CD8-positive, alpha-beta memory T cell (primary cell): ENCODE data around the gene CTTNBP2. TPM values are rescaled to one million over a fixed set of nuclear protein-coding genes. Genes with fewer than 3 reads are reported as not detected.

Source experiments
- CTCF ChIA-PET: fragments of 350-600 bp; sonication (Branson Sonifier 250); formaldehyde crosslinking; loops from one replicate; lab custom pipeline; 2021; ENCODE audit warnings: antibody characterized with exemption; lab: Charles Lee
- POLR2A ChIA-PET: fragments of 350-600 bp; sonication (Branson Sonifier 250); formaldehyde crosslinking; loops from one replicate; lab custom pipeline; 2021; ENCODE audit warnings: antibody characterized with exemption; lab: Charles Lee
- DNase-seq, 5 donors: peaks; one replicate each; pipeline versions ENCODE4 v3.0.0 to v3.0.0-alpha.2; 2020 to 2022; ENCODE audit warnings: mixed read lengths in 1 of 5
- H3K27ac ChIP-seq: one replicate; pipeline ENCODE4 v1.7.0; 2013; ENCODE audit warnings: low read depth, mild to moderate bottlenecking, low read length, moderate library complexity
- H3K27me3 ChIP-seq: 2 replicates; pipeline ENCODE4 v1.7.0; 2013; ENCODE audit warnings: low read length, mild to moderate bottlenecking; ENCODE audit not compliant: insufficient read depth, poor library complexity, severe bottlenecking
- H3K36me3 ChIP-seq: 2 replicates; pipeline ENCODE4 v1.7.0; 2013; ENCODE audit warnings: mild to moderate bottlenecking, low read length, moderate library complexity; ENCODE audit not compliant: insufficient read depth
- H3K4me1 ChIP-seq: 2 replicates; pipeline ENCODE4 v1.7.0; 2013; ENCODE audit warnings: mild to moderate bottlenecking, low read length, moderate library complexity; ENCODE audit not compliant: insufficient read depth
- H3K4me3 ChIP-seq: 2 replicates; pipeline ENCODE4 v1.7.0; 2013; ENCODE audit warnings: mild to moderate bottlenecking, low read length
- H3K9me3 ChIP-seq: 2 replicates; pipeline ENCODE4 v1.7.0; 2013; ENCODE audit warnings: mild to moderate bottlenecking, low read length
- H3K27ac Mint-ChIP-seq, 8 donors: one replicate each; pipeline ENCODE4 v1.8.0; 2020 to 2021; ENCODE audit warnings: mixed read lengths in 8 of 8, mild to moderate bottlenecking in 6 of 8, inconsistent platforms in 3 of 8, moderate library complexity in 3 of 8
- H3K27me3 Mint-ChIP-seq, 2 donors: one replicate each; pipeline ENCODE4 v1.8.0; 2020 to 2021; ENCODE audit warnings: mixed read lengths in 2 of 2, mild to moderate bottlenecking in 1 of 2, moderate library complexity in 1 of 2
- H3K36me3 Mint-ChIP-seq, 3 donors: one replicate each; pipeline ENCODE4 v1.8.0; 2020 to 2021; ENCODE audit warnings: mixed read lengths in 3 of 3, inconsistent platforms in 1 of 3, mild to moderate bottlenecking in 1 of 3
- H3K4me1 Mint-ChIP-seq, 3 donors: one replicate each; pipeline ENCODE4 v1.8.0; 2020 to 2021; ENCODE audit warnings: mixed read lengths in 3 of 3, inconsistent platforms in 1 of 3, mild to moderate bottlenecking in 1 of 3
- H3K4me3 Mint-ChIP-seq, 7 donors: one replicate each; pipeline ENCODE4 v1.8.0; 2020 to 2021; ENCODE audit warnings: mixed read lengths in 7 of 7, mild to moderate bottlenecking in 6 of 7, moderate library complexity in 4 of 7, inconsistent platforms in 2 of 7
- H3K9me3 Mint-ChIP-seq, 5 donors: one replicate each; pipeline ENCODE4 v1.8.0; 2020 to 2022; ENCODE audit warnings: mixed read lengths in 5 of 5, mild to moderate bottlenecking in 3 of 5, moderate library complexity in 2 of 5, inconsistent platforms in 1 of 5
- polyA plus RNA-seq: library from polyadenylated mRNA; unstranded; fragments of 300-500 nt; fragmentation: Illumina TruSeq; gene quantifications from one replicate; pipeline ENCODE4 v1.2.3, GENCODE V29; 2021
- total RNA-seq, 2 experiments: library from RNA; stranded (reverse); gene quantifications; one replicate each; pipeline ENCODE4 v1.2.3, GENCODE V29; 2021

Gene CTTNBP2
- total and polyA plus RNA-seq, 3 experiments from 2014 or later: not detected

DNA sequence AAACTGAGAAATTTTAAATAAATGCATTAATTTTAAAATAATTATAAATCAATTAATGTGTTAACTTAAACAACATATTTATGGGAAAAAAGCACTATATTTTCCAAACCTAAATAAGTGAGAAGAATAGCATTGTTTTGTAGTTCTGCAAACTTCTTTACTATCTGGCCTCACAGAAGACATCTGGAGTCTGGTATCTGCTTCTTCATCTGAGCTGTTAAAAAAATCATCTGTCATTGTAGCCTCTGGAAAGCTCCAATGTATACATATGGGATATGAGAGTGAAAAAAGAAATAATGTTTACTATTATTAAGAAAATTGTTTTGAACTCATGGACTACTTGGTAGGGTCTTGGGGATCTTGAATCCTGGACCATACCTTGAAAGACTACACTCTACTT is 32.2 kb downstream of the CTTNBP2 start:
- H3K9me3 ChIP-seq: no peaks in the 10 kb centered on the region
- no peaks in the 10 kb centered on the region for H3K36me3 ChIP-seq
- Mint-ChIP-seq H3K4me3 (no peak overlapping the region), H3K36me3 (no peaks in the 10 kb centered on the region), H3K27me3 (no peaks in the 10 kb centered on the region), H3K9me3 (peaks cover 0 to 10% (median 2%) of the 10 kb centered on the region in 5 donors), H3K27ac (no peak overlapping the region), H3K4me1 (no peaks in the 10 kb centered on the region)
- no peak overlapping the region for H3K4me3 ChIP-seq
- no peak overlapping the region for H3K27ac ChIP-seq
- ChIA-PET CTCF (no interaction called here), POLR2A (no interaction called here)
- no peaks in the 10 kb centered on the region for H3K4me1 ChIP-seq
- no peak for DNase-seq
- H3K27me3 ChIP-seq: no peaks in the 10 kb centered on the region

DNA sequence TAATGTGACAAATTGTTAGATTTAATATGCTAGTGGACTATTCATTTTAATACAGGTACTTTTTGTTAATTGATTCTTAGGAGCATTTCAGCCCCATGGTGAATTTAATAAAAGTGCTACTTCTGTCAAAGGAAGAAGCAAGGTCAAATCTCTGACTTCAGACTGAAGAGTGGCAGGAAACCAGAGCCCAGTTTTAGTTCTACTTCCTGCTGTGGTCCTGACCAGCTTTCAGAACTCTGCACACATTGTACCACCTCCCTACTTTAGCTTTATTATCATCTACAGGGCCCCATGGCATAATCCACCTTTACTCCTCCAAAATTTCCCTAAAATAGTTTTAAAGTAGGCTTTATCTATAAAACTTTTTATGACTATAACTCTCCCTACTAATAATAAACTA is 33.7 kb downstream of the CTTNBP2 start:
- ChIA-PET CTCF (no interaction called here), POLR2A (no interaction called here)
- no peak for DNase-seq
- Histone ChIP-seq H3K27me3 (no peaks in the 10 kb centered on the region), H3K27ac (no peak overlapping the region), H3K9me3 (no peaks in the 10 kb centered on the region), H3K4me3 (no peak overlapping the region), H3K4me1 (no peaks in the 10 kb centered on the region), H3K36me3 (no peaks in the 10 kb centered on the region)
- no peak overlapping the region for H3K27ac Mint-ChIP-seq
- no peak overlapping the region for H3K4me3 Mint-ChIP-seq
- peaks cover 0 to 9% (median 4%) of the 10 kb centered on the region in 5 donors for H3K9me3 Mint-ChIP-seq
- no peaks in the 10 kb centered on the region for H3K36me3 Mint-ChIP-seq
- H3K4me1 Mint-ChIP-seq: no peaks in the 10 kb centered on the region
- H3K27me3 Mint-ChIP-seq: no peaks in the 10 kb centered on the region

DNA sequence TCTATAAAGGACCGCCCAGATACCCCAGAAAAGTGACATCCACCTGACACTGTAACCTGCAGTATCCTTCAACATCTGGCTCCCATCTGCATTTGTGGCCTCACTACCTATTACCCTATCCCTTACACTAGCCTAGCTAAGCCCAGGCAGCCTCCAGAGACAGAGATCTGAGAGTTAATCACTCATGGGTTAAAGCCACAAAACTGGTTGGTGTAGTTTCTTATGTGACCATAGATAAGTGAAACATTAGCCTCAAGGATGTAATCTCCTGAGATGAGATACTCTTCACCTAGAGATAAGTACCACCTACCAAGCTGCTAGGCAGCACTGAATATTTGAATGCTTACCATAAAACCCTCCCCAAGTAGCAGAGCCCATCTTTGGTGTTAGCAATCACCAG is 35.4 kb downstream of the CTTNBP2 start:
- H3K27me3 ChIP-seq: no peaks in the 10 kb centered on the region
- Mint-ChIP-seq H3K27ac (no peak overlapping the region), H3K27me3 (no peaks in the 10 kb centered on the region), H3K9me3 (peaks cover 2 to 7% (median 4%) of the 10 kb centered on the region in 5 donors), H3K4me3 (no peak overlapping the region), H3K36me3 (no peaks in the 10 kb centered on the region), H3K4me1 (no peaks in the 10 kb centered on the region)
- H3K4me1 ChIP-seq: no peaks in the 10 kb centered on the region
- H3K27ac ChIP-seq: no peak overlapping the region
- CTCF ChIA-PET: no interaction called here
- no peaks in the 10 kb centered on the region for H3K9me3 ChIP-seq
- no peaks in the 10 kb centered on the region for H3K36me3 ChIP-seq
- DNase-seq: no peak
- H3K4me3 ChIP-seq: no peak overlapping the region
- POLR2A ChIA-PET: no interaction called here

DNA sequence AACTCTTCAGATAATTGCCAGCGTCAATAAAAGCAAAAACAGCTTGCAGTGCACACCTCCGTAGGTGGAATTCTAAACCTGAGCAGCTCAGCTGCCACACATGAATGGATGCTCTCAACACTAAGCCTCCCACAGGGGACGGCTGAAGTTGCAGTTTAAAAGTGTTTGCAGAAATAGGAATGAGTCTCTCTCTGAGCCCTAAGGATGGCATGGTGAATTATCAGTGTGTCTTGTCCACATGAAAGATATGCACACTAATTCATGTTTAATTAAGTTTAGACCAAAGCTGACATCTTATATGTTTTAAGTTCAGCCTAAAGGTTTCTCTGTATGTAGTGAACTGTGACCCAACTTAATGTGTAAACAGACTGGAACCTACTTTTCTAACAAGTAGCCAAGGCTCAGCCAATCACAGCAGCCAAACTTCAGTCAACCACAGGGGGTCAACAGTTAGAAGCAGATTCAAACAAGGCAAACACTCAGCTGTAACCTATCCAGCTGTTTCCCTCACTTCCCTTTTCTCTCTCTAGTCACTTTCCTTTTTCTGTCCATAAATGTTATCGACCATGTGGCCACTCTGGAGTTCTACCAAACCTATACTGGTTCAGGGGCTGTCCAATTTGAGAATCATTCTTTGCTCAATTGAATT is 38.1 kb downstream of the CTTNBP2 start:
- Mint-ChIP-seq H3K9me3 (peaks cover 0 to 5% (median 2%) of the 10 kb centered on the region in 5 donors), H3K27ac (no peak overlapping the region), H3K36me3 (no peaks in the 10 kb centered on the region), H3K27me3 (no peaks in the 10 kb centered on the region), H3K4me1 (no peaks in the 10 kb centered on the region), H3K4me3 (no peak overlapping the region)
- H3K27ac ChIP-seq: no peak overlapping the region
- H3K9me3 ChIP-seq: no peaks in the 10 kb centered on the region
- ChIA-PET CTCF (no interaction called here), POLR2A (no interaction called here)
- no peak overlapping the region for H3K4me3 ChIP-seq
- no peak for DNase-seq
- no peaks in the 10 kb centered on the region for H3K36me3 ChIP-seq
- no peaks in the 10 kb centered on the region for H3K27me3 ChIP-seq
- H3K4me1 ChIP-seq: no peaks in the 10 kb centered on the region

DNA sequence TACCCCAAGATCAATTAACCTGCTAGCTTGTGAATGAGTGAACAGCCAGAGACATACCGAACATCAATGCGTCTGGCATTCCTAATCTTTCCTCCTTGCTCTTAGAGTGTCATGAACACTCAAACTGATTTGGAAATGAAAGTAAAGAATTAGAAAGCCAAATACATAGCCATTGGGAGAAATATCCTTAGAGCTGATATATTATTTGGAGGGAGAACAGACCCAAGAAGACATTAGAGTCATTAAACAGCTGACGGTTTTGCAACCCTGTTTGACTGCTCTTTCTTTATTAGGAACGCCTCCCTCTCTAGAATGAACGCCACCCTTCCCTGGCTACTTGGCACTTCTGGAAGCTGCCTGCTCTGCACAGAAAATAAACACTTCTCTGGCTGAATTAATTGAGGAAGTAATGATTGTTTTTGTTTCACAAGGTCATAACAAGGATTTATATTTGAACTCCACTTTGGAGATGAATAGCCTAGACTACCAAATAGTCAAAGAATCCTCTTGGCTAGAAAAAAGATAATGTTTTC is 42.8 kb downstream of the CTTNBP2 start:
- Mint-ChIP-seq H3K36me3 (no peaks in the 10 kb centered on the region), H3K27me3 (no peaks in the 10 kb centered on the region), H3K9me3 (peaks cover 0 to 5% (median 2%) of the 10 kb centered on the region in 5 donors), H3K4me3 (no peak overlapping the region), H3K27ac (no peak overlapping the region), H3K4me1 (no peaks in the 10 kb centered on the region)
- CTCF ChIA-PET: no interaction called here
- POLR2A ChIA-PET: no interaction called here
- Histone ChIP-seq H3K27me3 (no peaks in the 10 kb centered on the region), H3K4me1 (no peaks in the 10 kb centered on the region), H3K9me3 (no peaks in the 10 kb centered on the region), H3K36me3 (no peaks in the 10 kb centered on the region), H3K27ac (no peak overlapping the region), H3K4me3 (no peak overlapping the region)
- DNase-seq: no peak

DNA sequence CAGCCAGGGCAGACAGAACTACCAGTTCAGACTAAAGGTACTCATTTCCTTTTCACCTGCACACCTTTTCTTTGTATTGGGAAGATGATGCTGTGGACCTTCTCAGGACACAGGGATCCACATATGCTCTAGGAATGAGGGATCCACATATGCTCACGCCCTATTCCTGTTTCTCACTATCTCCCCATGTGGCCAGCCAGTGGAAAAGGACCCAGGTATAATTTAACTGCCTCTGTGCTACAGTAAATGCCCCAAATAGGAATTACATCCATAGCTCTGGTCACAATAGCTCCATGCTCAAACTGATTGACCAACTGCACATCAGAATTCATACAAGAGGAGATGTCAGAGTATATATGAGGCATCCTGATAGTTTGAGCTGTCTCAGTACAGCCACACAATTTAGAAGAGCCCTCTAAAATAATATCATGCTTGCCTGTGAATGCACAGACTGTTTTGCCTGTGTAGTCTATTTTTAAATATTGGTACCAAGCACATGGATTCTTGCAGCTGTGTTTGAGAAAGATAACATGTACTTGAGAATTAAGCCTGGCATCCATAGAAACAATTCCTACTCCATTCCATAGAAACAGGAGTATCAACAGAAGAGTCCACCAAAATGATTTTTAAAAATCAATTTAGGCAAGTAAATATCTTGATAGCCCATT is 43.7 kb downstream of the CTTNBP2 start:
- no peak overlapping the region for H3K4me3 Mint-ChIP-seq
- H3K27ac Mint-ChIP-seq: no peak overlapping the region
- H3K4me1 Mint-ChIP-seq: no peaks in the 10 kb centered on the region
- H3K4me1 ChIP-seq: no peaks in the 10 kb centered on the region
- H3K9me3 Mint-ChIP-seq: peaks cover 0 to 5% (median 0%) of the 10 kb centered on the region in 5 donors
- H3K9me3 ChIP-seq: no peaks in the 10 kb centered on the region
- H3K36me3 ChIP-seq: no peaks in the 10 kb centered on the region
- ChIA-PET POLR2A (no interaction called here), CTCF (no interaction called here)
- no peaks in the 10 kb centered on the region for H3K36me3 Mint-ChIP-seq
- no peak overlapping the region for H3K4me3 ChIP-seq
- H3K27ac ChIP-seq: no peak overlapping the region
- H3K27me3 Mint-ChIP-seq: no peaks in the 10 kb centered on the region
- no peak for DNase-seq
- no peaks in the 10 kb centered on the region for H3K27me3 ChIP-seq

DNA sequence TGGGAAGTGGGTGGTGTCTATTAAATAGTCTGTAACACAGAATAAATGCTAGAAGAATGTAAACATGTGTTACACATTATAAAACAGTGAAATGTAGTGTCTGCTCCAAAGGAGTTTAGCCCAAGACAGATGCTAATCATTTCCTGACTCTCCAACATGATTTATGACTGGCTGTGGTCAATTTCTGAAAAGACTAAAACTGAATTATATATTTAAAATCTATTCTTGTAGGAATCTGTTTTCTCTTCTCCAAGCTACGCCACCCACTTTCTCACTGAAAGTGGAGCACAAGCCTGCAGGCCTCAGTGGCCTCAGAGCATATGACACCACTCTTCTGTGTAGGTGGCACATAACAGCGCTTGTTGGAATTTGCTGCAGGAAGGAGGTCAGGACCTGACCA is 44.4 kb downstream of the CTTNBP2 start:
- no peaks in the 10 kb centered on the region for H3K4me1 ChIP-seq
- CTCF ChIA-PET: no interaction called here
- no peaks in the 10 kb centered on the region for H3K27me3 Mint-ChIP-seq

DNA sequence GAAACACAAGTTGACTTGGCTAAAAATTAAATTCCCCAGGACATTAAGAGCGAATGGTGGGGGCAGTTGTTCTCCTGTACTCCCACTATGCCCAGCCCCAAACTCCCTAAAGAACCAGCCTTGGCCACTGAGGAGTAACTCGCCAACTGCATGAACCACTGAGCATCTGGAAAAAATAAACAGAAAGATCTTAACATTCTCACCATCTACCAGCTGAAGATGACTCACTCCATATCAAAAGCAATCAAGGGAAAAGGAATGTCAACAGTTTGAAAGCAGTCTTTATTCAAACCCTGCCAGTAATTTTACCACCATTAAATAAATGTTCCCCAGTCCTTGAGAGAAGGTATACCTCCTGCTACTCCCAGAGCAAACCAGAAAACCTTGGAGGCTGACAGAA is 45.4 kb downstream of the CTTNBP2 start:
- ChIA-PET POLR2A (no interaction called here), CTCF (no interaction called here)
- Histone ChIP-seq H3K27ac (no peak overlapping the region), H3K9me3 (no peaks in the 10 kb centered on the region), H3K4me3 (no peak overlapping the region), H3K27me3 (no peaks in the 10 kb centered on the region), H3K4me1 (no peaks in the 10 kb centered on the region), H3K36me3 (no peaks in the 10 kb centered on the region)
- H3K27me3 Mint-ChIP-seq: no peaks in the 10 kb centered on the region
- DNase-seq: no peak
- no peaks in the 10 kb centered on the region for H3K9me3 Mint-ChIP-seq
- no peaks in the 10 kb centered on the region for H3K4me1 Mint-ChIP-seq
- H3K4me3 Mint-ChIP-seq: no peak overlapping the region
- no peaks in the 10 kb centered on the region for H3K36me3 Mint-ChIP-seq
- no peak overlapping the region for H3K27ac Mint-ChIP-seq

More for the DNA sequence above, 44.4 kb downstream of the CTTNBP2 start:
- POLR2A ChIA-PET: no interaction called here
- Histone ChIP-seq H3K4me3 (no peak overlapping the region), H3K9me3 (no peaks in the 10 kb centered on the region), H3K27me3 (no peaks in the 10 kb centered on the region), H3K36me3 (no peaks in the 10 kb centered on the region), H3K27ac (no peak overlapping the region)
- Mint-ChIP-seq H3K4me1 (no peaks in the 10 kb centered on the region), H3K4me3 (no peak overlapping the region), H3K9me3 (peaks cover 0 to 5% (median 0%) of the 10 kb centered on the region in 5 donors), H3K27ac (no peak overlapping the region), H3K36me3 (no peaks in the 10 kb centered on the region)
- DNase-seq: no peak
